HepG2 (cell line): ENCODE measurements around the gene TNFRSF18. TPM values are rescaled to one million over a fixed set of nuclear protein-coding genes. Genes with fewer than 3 reads are reported as not detected.

Experiments used
- CEBPG ChIP-seq: IDR thresholded peaks from 2 replicates; pipeline ENCODE4 v1.6.1; 2016
- ISL2 ChIP-seq: sonication (generic); formaldehyde crosslinking; IDR thresholded peaks from 2 replicates; pipeline ENCODE4 v1.5.0; 2020; ENCODE audit warnings: missing genetic modification reagents
- KDM6A ChIP-seq: IDR thresholded peaks from 2 replicates; pipeline ENCODE4 v1.6.1; 2016; ENCODE audit warnings: low read depth
- MYC ChIP-seq: sonication (generic); formaldehyde crosslinking; IDR thresholded peaks from 2 replicates; pipeline ENCODE4 v1.9.0; 2021; ENCODE audit warnings: missing genetic modification reagents, borderline replicate concordance
- SNRNP70 ChIP-seq: fragments of 200-400 bp; formaldehyde crosslinking; IDR thresholded peaks from 2 replicates; pipeline ENCODE4 v1.6.1; 2017; ENCODE audit warnings: mild to moderate bottlenecking, low read depth, low read length, moderate library complexity
- YEATS4 ChIP-seq: sonication (generic); formaldehyde crosslinking; IDR thresholded peaks from 2 replicates; pipeline ENCODE4 v1.4.0; 2020; ENCODE audit warnings: missing genetic modification reagents, borderline replicate concordance
- ZBTB8A ChIP-seq: sonication (generic); formaldehyde crosslinking; IDR thresholded peaks from 2 replicates; pipeline ENCODE4 v1.4.0; 2020; ENCODE audit warnings: mild to moderate bottlenecking, low read depth, missing genetic modification reagents, borderline replicate concordance
- ZFP41 ChIP-seq: sonication (generic); formaldehyde crosslinking; IDR thresholded peaks from 2 replicates; pipeline ENCODE4 v1.4.0; 2020; ENCODE audit warnings: mild to moderate bottlenecking, missing genetic modification reagents, borderline replicate concordance
- ZHX2 ChIP-seq, 2 experiments: sonication (generic) in 1 of 2; formaldehyde crosslinking in 1 of 2; IDR thresholded peaks; 2 replicates each; pipeline versions ENCODE4 v1.6.1 to v1.9.0; 2014 to 2022; ENCODE audit warnings: antibody characterized with exemption in 1 of 2, borderline replicate concordance in 1 of 2, inconsistent platforms in 1 of 2, low read depth in 1 of 2, missing genetic modification reagents in 1 of 2
- ZNF124 ChIP-seq: sonication (generic); formaldehyde crosslinking; IDR thresholded peaks from 2 replicates; pipeline ENCODE4 v1.4.0; 2020; ENCODE audit warnings: missing genetic modification reagents
- ZNF414 ChIP-seq: sonication (generic); formaldehyde crosslinking; IDR thresholded peaks from 2 replicates; pipeline ENCODE4 v1.5.0; 2020; ENCODE audit warnings: missing genetic modification reagents
- ZNF687 ChIP-seq: sonication (generic); formaldehyde crosslinking; IDR thresholded peaks from 2 replicates; pipeline ENCODE4 v1.5.1; 2020; ENCODE audit warnings: mild to moderate bottlenecking, missing genetic modification reagents, moderate library complexity
- ZNF792 ChIP-seq: IDR thresholded peaks from 2 replicates; pipeline ENCODE4 v1.6.1; 2016
- polyA plus RNA-seq, 8 experiments: library from polyadenylated mRNA; depleted of rRNA in 3 of 8; stranded (reverse) in 7 of 8; unstranded in 1 of 8; fragments of >200 nt; fragmentation: Illumina TruSeq in 4 of 8; extraction: Trizol in 4 of 8; gene quantifications; 2 replicates each; pipeline versions ENCODE4 v1.2.1 to v1.2.3, GENCODE V29; 2011 to 2016; ENCODE audit warnings: low read depth in 4 of 8, missing spikeins in 1 of 8, mixed read lengths in 1 of 8; ENCODE audit not compliant: insufficient read depth in 1 of 8
- total RNA-seq, 5 experiments: library from RNA; depleted of rRNA; stranded (reverse); fragments of >200 nt; fragmentation: Illumina TruSeq; extraction: Trizol; gene quantifications; 2 replicates each; pipeline ENCODE4 v1.2.3, GENCODE V29; 2016; ENCODE audit warnings: low read depth in 1 of 5
- TF ChIP-seq, protein P1 (sequence below): fragments of 450-650 bp; IDR thresholded peaks from 2 replicates; pipeline ENCODE4 v1.6.1; 2016

The TNFRSF18 gene
- total and polyA plus RNA-seq, 2 of the 13 experiments (the other 11 are each of a cell fraction or from before 2014, with no cell fraction given): not detected

DNA sequence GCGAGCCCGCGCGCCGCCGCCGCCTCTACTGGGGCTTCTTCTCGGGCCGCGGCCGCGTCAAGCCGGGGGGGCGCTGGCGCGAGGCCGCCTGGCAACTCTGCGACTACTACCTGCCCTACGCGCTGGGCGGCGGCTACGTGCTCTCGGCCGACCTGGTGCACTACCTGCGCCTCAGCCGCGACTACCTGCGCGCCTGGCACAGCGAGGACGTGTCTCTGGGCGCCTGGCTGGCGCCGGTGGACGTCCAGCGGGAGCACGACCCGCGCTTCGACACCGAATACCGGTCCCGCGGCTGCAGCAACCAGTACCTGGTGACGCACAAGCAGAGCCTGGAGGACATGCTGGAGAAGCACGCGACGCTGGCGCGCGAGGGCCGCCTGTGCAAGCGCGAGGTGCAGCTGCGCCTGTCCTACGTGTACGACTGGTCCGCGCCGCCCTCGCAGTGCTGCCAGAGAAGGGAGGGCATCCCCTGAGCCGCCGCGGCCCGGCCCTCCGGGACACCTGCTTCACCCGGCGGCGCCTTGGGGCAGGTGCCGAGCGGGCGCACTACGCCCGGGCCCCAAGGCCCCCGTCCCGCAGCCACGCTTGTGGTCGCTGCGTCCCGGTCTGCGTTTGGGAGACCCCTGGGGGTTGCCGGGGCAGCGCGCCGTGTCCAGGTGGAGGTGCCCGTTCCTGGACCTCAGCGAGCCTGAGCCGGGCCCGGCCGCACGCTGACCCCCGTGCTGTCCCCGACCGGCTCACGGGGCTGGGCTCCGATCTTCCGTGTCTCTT is 26.6 kb upstream of the TNFRSF18 start (continued):
- TF ChIP-seq, protein P1, sequence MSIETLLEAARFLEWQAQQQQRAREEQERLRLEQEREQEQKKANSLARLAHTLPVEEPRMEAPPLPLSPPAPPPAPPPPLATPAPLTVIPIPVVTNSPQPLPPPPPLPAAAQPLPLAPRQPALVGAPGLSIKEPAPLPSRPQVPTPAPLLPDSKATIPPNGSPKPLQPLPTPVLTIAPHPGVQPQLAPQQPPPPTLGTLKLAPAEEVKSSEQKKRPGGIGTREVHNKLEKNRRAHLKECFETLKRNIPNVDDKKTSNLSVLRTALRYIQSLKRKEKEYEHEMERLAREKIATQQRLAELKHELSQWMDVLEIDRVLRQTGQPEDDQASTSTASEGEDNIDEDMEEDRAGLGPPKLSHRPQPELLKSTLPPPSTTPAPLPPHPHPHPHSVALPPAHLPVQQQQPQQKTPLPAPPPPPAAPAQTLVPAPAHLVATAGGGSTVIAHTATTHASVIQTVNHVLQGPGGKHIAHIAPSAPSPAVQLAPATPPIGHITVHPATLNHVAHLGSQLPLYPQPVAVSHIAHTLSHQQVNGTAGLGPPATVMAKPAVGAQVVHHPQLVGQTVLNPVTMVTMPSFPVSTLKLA: no peak
- TF ChIP-seq ISL2 (CRISPR knock-in tag): no peak
- no peak; the same call in 1 of the 2 replicates for TF ChIP-seq MYC (CRISPR knock-in tag)
- no peak for TF ChIP-seq ZHX2 (IDR thresholded peaks at IDR 0.05; ENCODE audit: low read depth)
- no peak for TF ChIP-seq ZHX2 (CRISPR knock-in tag; IDR thresholded peaks at IDR 0.05; ENCODE audit: borderline replicate concordance)
- TF ChIP-seq ZNF124 (CRISPR knock-in tag): no peak
- TF ChIP-seq ZNF414 (CRISPR knock-in tag): no peak
- TF ChIP-seq ZFP41: no peak
- no peak for TF ChIP-seq ZNF792 (CRISPR knock-in tag)
- TF ChIP-seq ZBTB8A (CRISPR knock-in tag): no peak
- TF ChIP-seq KDM6A (CRISPR knock-in tag): no peak
- no peak for TF ChIP-seq YEATS4
- TF ChIP-seq CEBPG (CRISPR knock-in tag): no peak
- TF ChIP-seq SNRNP70: no peak
- peak; percentile 10; the same call in 1 of the 2 replicates for TF ChIP-seq ZNF687
